Mammary epithelial cell (primary cell): ENCODE measurements around the gene ARL6.

Source experiments
- CTCF ChIP-seq, 2 donors: IDR thresholded peaks in 1 of 2; conservative IDR thresholded peaks in 1 of 2; 2 replicates each; pipeline ENCODE4 v1.5.1; 2011 to 2012; ENCODE audit warnings: inconsistent platforms in 2 of 2, low read length in 2 of 2, mild to moderate bottlenecking in 2 of 2, control low read depth in 1 of 2, low read depth in 1 of 2; ENCODE audit not compliant: insufficient read depth in 1 of 2; ENCODE audit errors: extremely low read depth in 1 of 2
- EZH2 ChIP-seq: IDR thresholded peaks from 2 replicates; pipeline ENCODE4 v1.6.1; 2012; ENCODE audit warnings: low read length, inconsistent platforms, borderline replicate concordance

GRCh38 chr3:97823046-97824004 is 58.8 kb downstream of the ARL6 start:
- TF ChIP-seq CTCF (conservative IDR thresholded peaks at IDR 0.05 in 1 of 2, IDR thresholded peaks at IDR 0.05 in 1 of 2; ENCODE audit: extremely low read depth in 1 of 2, insufficient read depth in 1 of 2, low read depth in 1 of 2, low read length in 2 of 2): no peak
- TF ChIP-seq EZH2: no peak
